GDM1 (cell line): ENCODE results near the gene MAN1C1.
A peak's percentile ranks its signal among the peaks of the same experiment; 100 is the strongest.

Experiments used
- DNase-seq: peaks from one replicate; lab custom pipeline; 2025; lab: John Stamatoyannopoulos, UW

MAN1C1 gene

DNA sequence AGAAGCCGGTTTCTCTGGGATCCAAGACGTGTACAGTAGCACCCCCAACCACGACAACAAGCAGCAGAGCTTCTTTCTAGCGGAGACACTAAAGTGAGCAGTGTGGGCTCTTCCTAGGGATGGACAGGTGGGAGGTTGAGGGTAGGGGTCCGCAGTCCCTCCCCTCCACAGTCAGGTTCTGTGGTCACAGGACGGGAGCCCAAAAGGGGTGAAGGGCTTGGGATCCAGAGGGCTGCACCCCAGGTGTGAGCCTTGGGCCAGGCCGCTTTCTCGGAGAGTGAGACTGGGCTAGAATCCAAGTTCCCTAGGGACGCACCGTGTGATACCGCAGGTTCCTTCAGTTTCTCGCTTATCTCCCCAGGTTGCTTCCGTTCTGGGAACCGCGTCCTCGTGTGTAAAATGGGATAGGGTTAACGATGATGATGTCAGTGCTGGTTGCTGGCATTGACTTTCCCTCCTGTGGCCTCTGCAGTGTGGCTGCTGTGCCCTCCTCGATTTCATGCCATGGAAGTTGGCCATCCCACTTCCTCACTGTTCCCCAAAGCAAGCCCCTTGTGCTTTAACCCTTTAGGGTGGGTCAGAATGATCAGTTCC, 166.1 kb downstream of the MAN1C1 start:
- no peak for DNase-seq

- no peak for DNase-seq
These were observed 168.0 kb downstream of the MAN1C1 start for GRCh38 chr1:25784575-25785051.

GRCh38 chr1:25785333-25786067, 168.9 kb downstream of the MAN1C1 start:
- DNase-seq: no peak

- DNase-seq: no peak
These were observed 170.5 kb downstream of the MAN1C1 start for GRCh38 chr1:25786887-25787759.

- no peak for DNase-seq
These were observed 171.2 kb downstream of the MAN1C1 start for GRCh38 chr1:25787760-25788166.

DNA sequence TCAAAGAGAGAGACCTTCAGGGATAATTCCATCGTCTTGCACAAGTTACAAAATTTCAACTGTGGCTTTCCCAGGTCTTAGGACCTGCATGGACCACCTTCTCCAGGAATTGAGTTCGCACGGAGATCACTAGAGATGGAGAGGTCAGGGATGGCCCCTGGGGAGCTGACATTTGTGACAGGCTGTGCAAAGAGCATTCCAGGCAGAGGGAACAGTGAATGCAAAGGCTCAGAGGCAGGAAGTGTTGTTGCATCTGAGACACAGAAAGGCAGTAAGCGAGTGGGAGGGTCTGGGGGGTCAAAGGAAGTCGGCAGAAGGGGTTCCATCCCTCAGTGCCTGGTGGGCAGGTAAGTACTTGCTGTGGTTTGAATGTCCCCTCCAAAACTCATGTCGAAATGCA, 173.9 kb downstream of the MAN1C1 start:
- DNase-seq: no peak

DNA sequence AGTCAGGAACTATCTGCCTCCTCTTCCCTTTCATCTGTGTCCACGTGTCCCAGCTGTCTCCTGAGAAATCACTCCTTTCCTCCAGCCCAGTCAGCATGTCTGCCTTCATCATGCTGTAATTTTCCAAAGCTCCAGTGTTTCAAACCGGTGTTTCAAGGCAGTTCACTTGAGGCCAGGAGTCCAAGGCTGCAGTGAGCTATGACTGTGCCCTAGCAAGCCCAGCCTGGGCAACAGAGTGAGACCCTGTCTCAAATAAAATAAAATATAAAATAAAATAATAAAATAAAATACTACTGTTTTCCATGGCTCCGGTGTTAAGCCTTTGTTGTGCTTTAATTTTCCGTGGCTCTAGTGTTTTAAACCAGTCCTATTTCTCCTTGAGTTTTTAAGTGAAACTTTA, 175.5 kb downstream of the MAN1C1 start:
- no peak for DNase-seq

DNA sequence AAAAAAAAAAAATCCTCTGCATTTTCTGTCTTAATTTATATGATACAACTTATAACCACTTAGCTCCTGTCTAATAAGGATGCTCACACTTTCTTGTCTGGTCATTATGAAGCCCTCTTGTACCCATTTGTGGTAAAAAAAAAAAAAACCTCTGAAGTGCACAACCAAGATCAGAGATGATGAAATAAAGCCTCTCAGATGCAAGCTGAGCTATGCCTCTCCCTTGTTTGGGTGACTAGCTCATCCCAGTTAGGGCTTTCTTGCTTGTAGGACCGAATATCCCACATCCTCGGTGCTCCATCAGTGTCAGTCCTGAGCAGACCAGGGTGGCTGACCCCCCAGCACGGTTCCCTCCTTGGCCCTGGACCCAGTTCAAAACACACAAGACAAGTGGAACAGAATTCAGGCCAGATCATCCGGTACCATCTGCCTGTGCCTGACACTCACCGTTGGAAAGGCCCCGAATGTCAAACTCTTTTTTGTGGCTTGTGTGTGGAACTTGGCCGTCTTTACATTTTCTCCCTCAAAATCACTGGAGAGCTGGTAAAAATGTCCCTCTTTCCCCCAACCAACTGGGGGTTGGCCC, 177.1 kb downstream of the MAN1C1 start:
- no peak for DNase-seq

DNA sequence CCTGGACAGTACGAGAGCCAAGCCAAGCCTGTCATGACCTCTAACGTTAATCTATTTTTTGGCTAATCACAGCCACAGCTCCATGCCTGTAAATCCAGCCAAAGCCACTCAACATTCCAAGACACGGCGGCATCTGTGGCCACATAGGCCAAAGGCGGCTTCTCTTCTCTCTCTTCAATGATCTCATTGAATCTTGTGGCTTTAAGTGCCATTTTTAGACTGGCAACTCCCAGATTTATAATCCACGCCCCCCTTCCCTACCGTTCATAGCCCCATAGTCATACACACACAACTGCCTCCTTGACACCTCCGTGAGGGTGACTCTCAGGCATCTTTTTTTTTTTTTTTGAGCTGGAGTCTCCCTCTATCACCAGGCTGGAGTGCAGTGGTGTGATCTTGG, 177.7 kb downstream of the MAN1C1 start:
- DNase-seq: no peak

- DNase-seq: no peak
These were observed 178.6 kb downstream of the MAN1C1 start for GRCh38 chr1:25795211-25795610.

- DNase-seq: no peak
These were observed 179.6 kb downstream of the MAN1C1 start for GRCh38 chr1:25795946-25796810.

GRCh38 chr1:25796811-25797458, 180.3 kb downstream of the MAN1C1 start:
- peak; percentile 55 for DNase-seq

DNA sequence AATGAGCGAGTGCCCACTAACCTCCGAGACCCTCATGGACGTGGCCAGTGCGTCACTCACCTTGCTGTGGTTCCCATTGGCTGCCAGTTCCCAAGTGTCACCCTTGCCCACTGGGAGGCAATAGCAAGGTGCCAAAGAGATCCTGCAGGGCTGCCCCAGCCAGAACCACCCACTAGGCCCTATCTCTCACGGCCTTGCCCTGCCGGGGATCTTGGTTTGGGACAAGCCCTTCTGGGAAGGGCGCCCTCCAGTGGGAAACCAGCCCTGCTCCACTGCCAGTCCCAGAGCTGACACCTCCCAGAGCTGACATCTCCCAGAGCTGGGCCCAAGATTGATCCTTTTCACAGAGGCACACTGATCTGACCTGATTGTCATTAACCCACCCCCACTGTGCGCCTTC, 181.3 kb downstream of the MAN1C1 start:
- DNase-seq: peak; percentile 30

DNA sequence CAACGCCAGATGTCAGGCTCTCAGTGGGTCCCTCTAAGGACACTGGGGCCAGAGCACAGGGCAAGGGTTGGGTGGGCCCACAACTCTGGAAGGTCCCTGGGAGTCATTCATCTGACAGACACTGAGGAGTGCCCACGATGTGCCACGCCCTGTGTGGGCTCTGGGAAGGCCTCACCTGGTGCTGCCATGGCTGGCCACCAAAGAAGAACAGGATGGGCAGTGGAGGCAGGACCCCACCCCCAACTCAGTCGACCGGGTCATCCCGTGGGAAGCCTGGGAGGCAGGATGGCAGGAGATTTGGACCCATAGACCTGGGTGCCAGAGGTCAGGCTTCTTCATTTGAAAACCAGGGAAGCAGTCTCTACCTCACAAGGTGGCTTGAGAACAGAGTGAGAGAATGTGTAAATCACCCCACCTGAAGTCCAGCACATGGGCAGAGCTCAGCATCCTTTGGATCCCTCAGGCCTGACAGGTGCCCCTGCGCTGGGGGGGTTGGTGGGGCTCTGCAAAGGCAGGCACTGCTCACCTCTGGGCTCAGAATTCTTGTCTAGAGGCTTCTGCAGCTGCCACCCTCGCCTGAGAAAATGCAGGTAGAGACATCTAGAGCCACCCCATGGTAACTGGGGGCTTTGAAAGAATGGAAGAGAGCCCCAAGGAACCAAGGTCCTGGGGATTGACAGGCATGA, 182.2 kb downstream of the MAN1C1 start:
- DNase-seq: no peak

- no peak for DNase-seq
These were observed 182.9 kb downstream of the MAN1C1 start for GRCh38 chr1:25799352-25799934.

DNA sequence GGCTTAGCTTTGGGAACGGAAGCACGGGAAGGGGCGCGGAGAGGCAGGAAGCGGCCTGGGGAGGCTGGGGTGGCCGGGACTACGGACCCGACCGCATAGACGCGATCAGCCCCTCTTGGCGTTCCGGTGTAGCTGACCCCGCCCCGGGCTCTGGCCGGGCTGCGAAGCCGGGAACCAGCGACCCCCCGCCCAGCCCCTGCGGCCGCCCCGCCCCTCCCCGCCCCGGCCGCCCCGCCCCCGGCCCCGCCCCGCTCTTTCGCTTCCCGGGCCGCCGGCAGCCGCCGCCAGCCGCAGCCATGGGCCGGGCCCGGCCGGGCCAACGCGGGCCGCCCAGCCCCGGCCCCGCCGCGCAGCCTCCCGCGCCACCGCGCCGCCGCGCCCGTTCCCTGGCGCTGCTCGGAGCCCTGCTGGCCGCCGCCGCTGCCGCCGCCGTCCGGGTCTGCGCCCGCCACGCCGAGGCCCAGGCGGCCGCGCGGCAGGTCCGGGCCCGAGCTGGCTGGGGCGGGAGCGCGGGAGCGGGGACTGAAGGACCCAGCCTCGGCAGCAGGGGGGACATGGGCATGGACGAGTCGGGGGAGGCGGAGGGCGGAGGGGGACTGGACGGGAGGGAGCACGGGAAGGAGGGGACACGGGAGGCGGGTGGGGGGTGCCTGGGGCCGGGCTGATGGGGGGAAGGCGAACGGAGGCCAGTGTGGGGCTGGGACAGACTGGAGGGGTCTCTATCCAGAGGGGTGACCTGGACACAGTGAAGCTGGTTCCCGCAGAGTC, 183.5 kb downstream of the MAN1C1 start, which contains the start of gene SELENON:
SELENON (plus strand) TSS at position 259 of the 768 bp plus-strand sequence; CDS start at position 297, 38 bp downstream.
- no peak for DNase-seq

- DNase-seq: no peak
These were observed 184.2 kb downstream of the MAN1C1 start for GRCh38 chr1:25800703-25801377.

DNA sequence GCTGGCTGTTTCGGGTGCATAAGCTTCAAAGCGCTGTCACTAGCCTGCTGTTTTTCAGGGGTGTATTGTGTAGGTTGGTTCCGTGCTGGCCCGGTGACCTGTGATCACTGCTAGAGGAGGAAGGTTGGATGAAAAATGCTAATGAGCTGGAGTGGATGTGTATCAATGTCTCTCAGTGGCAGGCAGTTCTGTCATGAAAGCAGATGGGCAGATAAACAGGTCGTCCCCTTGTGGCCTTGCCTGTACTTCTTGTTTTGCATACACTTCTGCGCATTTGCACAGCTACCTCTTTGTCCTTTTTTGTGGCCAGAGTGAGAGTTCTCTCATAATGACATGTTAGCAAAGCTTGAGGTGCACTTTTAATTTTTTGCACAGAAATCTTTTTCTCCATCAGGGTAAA, 186.3 kb downstream of the MAN1C1 start:
- DNase-seq: peak; percentile 16
